ENCODE results near the gene TEX261. TPM values are rescaled to one million over a fixed set of nuclear protein-coding genes. Genes with fewer than 3 reads are reported as not detected.

Gene TEX261
- total and polyA plus RNA-seq, 2 donors (not counting 3 experiments of a cell fraction or from before 2014, with no cell fraction given): 71.2 to 98.1 TPM

- Histone ChIP-seq H3K27me3 (ENCODE audit: control insufficient read depth in 2 of 2, insufficient read depth in 2 of 2, low read length in 2 of 2) (peaks cover 4 to 5% of the 10 kb centered on the region in 2 experiments), H3K9me3 (replicated peaks; ENCODE audit: control insufficient read depth, insufficient read depth, low read length) (no peaks in the 10 kb centered on the region), H4K20me1 (replicated peaks; ENCODE audit: control insufficient read depth, extremely low read depth, insufficient read depth, low read length) (no peaks in the 10 kb centered on the region), H3K4me2 (ENCODE audit: insufficient read depth, low read length) (no peak overlapping the region), H3K27ac (ENCODE audit: insufficient read depth, low read depth, low read length) (no peak overlapping the region), H2AFZ (ENCODE audit: low read depth, low read length) (no peak overlapping the region), H3K79me2 (ENCODE audit: control insufficient read depth, insufficient read depth, low read length) (no peaks in the 10 kb centered on the region), H3K36me3 (ENCODE audit: control insufficient read depth in 2 of 2, extremely low read depth in 1 of 2, insufficient read depth in 2 of 2, low read length in 2 of 2) (no peaks in the 10 kb centered on the region), H3K4me3 (replicated peaks in 1 of 3; ENCODE audit: insufficient read depth in 1 of 3, low read depth in 1 of 3, low read length in 3 of 3) (no peak overlapping the region), H3K4me1 (ENCODE audit: control insufficient read depth, extremely low read depth, insufficient read depth, low read length) (no peaks in the 10 kb centered on the region), H3K9ac (replicated peaks; ENCODE audit: extremely low read depth, insufficient read depth, low read length) (no peak overlapping the region), H3K9me1 (replicated peaks; ENCODE audit: control insufficient read depth, extremely low read depth, insufficient read depth, low read length) (no peaks in the 10 kb centered on the region)
- dilution Hi-C loops (cut with MboI; ENCODE audit: extremely low pct_ligation_motif_present, low sequenced_read_pairs): no loop called here
- BruUV-seq (replicated peaks): no TSS peak
- no peak for DNase-seq (ENCODE audit: low read depth, low spot score)
- no peak for FAIRE-seq
- CTCF ChIA-PET: interaction anchor here (0.9 to 3.6 kb wide), 12 partner anchors 11 to 698 kb away, joined by 3 to 65 read pairs (median 8); no protein-coding TSS in a partner anchor
- TF ChIP-seq FOS (IDR thresholded peaks at IDR 0.05; ENCODE audit: borderline replicate concordance, insufficient read depth, low read length): no peak
- no peak for TF ChIP-seq JUN (IDR thresholded peaks at IDR 0.05; ENCODE audit: borderline replicate concordance, insufficient read depth, insufficient read length, low read depth)
- TF ChIP-seq CTCF (IDR thresholded peaks at IDR 0.05; ENCODE audit: extremely low read depth in 1 of 2, insufficient read depth in 1 of 2, low read depth in 1 of 2, low read length in 2 of 2): no peak
- no peak for TF ChIP-seq POLR2A (IDR thresholded peaks at IDR 0.05; ENCODE audit: low read depth, low read length)
- TF ChIP-seq MAX (IDR thresholded peaks at IDR 0.05; ENCODE audit: insufficient read depth, insufficient read length): no peak
- no peak for TF ChIP-seq POLR2AphosphoS5 (IDR thresholded peaks at IDR 0.05; ENCODE audit: insufficient read depth, low read depth, low read length)
- no peak for TF ChIP-seq MYC (IDR thresholded peaks at IDR 0.05; ENCODE audit: low read depth, low read length)
- TF ChIP-seq GATA2 (IDR thresholded peaks at IDR 0.05; ENCODE audit: insufficient read depth, insufficient read length, low read depth, low read length): no peak
- TF ChIP-seq EZH2 (IDR thresholded peaks at IDR 0.05; ENCODE audit: borderline replicate concordance, low read depth, low read length, severe bottlenecking): no peak
- intact Hi-C loops (cut with micrococcal nuclease): loop anchor here (1.0 kb wide), 1 partner anchor 37 kb away; no protein-coding TSS in a partner anchor
- POLR2A ChIA-PET: no interaction called here
Measured at GRCh38 chr2:71001981-71002570, 7.4 kb upstream of the TEX261 start.

All from endothelial cell of umbilical vein (primary cell).